HG03575 (cell line): ENCODE data around the gene L3MBTL3.
"Not testable (repeated sequence)": the region's sequence is repeated elsewhere in the genome, so short reads cannot be mapped to it uniquely, and the experiment has no call there.

Experiments used
- ATAC-seq: cut with Tn5 transposase; IDR thresholded peaks from one replicate; pipeline ENCODE4 v1.9.1; 2021; ENCODE audit not compliant: unreplicated experiment, insufficient number of reproducible peaks, low FRiP score; ENCODE audit errors: extremely low read depth

L3MBTL3 gene

DNA sequence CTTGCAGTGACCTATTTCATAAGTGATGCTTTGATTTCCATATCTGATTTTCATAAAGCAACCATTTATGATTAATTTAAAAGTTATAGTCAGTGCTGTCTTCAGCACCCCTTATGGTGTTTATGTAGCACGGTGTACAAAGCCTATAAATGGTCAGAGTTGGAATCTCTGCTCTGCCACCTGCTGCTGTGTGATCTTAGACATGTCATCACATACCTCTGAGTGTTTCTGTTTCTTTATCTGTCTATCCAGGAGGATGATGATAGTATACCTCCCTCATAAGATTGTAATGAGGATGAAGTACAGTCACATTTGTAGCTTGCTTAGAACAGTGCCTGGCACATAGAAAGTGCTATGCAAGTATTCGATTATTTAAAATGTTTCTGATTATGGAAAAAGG is 103.9 kb downstream of the L3MBTL3 start:
- ATAC-seq: no peak

DNA sequence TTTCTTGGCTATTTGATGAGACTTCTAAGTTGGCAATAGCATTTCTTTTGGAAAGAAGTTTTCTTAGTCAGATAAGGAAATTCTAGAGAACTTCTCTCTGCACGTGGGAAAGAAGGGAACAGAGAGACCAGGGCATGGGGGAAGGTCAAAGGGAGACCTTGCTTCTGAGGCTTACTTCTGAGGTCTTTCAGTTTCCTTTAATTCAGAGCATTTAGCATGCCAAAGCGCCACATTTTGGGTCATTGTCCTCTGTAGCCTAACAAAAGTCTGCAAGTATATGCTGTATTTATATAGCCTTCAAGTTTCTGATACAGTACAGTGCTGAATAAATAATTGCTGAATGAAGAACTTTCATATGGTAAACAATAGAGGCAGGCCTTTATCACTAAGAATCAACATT is 108.8 kb downstream of the L3MBTL3 start:
- no peak for ATAC-seq

DNA sequence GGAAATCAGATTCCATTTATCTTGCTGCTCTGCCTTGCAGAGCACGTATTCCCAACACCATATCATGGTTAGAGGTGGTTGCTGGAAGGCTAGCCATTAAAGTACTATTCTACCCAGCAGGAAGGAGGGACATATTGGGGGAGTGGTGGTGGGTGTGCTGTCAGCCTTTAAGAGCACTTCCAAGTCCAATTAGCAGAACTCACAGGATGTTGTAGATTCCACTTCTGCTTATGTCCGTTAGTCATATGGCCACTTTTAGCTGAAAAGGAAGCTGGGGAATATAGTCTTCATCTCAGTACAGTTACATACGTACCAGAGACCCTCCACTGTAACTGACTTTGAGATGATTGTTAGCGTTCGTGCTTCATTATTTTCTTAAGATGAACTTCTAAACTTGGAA is 109.9 kb downstream of the L3MBTL3 start:
- ATAC-seq: no peak

DNA sequence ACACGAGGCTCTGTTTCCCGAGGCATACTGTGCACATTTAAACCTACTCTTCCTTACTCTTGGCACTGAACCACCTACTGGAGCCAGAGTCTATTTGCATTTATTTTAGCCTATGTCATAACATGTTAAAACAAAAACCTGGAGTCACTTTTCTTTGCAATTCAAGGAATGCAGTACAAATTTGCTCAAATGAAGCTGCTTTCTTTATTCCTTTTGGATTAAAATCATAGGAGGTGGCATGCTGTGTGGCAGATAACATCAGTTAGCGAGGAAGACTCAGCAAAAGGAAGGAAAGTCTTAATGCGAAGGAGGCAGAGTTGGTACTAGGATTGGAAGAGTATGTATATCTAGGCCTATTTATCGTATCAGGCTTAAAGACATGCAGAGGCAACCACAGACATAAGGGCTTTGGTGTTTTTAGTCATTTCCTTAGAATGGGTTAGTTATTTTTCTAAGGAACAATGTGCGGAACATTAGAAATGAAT is 111.4 kb downstream of the L3MBTL3 start:
- ATAC-seq: no peak

DNA sequence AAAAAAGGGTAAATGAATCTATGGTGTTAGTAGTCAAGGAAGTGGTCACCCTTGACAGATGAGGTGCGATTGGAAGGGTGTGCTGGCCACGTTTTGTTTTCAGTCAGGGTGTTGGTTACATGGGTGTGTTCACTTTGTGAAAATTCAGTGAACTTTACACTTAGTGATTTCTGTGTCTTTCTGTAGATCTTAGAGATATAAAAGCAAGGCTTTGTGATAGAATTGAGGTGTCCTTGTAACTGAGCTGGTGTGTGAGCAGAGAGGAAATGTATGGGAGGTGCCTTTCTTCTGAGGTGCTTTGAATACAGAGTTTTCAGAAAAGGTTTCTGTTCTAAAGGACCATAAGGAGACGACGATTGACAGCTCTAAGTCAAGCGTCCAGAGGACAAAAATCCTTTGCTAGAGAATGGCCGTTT is 113.9 kb downstream of the L3MBTL3 start:
- peak; percentile 64 for ATAC-seq

DNA sequence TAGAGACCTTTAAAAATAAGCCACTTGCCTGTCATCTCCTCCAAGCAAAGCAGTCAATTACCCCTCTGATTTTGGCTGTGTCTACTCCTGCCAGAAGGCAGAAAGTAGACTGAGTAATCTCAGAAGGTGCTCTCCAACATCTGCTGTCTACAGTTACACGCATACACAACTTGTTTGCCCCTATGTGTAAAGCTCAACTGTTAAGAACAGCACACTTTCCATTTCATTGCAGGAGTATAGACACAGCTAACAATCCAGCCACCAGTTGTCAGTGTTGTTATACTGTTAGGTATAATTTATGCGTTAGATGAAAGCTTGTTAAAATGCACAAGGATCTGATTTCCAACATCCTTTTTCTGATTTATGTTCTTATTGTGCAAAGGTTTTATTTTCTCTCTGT is 116.2 kb downstream of the L3MBTL3 start:
- ATAC-seq: no peak

DNA sequence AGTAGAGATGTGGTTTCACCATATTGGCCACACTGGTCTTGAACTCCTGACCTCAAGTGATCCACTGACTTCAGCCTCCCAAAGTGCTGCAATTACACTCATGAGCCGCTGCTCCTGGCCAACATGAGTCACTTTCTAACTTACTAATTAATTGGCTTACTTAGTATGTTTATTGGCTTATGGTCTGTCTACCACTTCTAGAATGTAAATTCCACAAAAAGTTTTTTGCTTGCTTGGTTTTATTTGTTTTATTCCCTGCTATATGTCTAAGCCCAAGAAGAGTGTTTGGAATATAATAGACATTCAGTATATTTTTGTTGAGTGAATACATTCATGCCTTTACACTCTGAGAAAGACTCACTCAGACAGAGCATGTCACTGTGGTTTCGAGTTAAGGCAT is 118.4 kb downstream of the L3MBTL3 start:
- no peak for ATAC-seq

DNA sequence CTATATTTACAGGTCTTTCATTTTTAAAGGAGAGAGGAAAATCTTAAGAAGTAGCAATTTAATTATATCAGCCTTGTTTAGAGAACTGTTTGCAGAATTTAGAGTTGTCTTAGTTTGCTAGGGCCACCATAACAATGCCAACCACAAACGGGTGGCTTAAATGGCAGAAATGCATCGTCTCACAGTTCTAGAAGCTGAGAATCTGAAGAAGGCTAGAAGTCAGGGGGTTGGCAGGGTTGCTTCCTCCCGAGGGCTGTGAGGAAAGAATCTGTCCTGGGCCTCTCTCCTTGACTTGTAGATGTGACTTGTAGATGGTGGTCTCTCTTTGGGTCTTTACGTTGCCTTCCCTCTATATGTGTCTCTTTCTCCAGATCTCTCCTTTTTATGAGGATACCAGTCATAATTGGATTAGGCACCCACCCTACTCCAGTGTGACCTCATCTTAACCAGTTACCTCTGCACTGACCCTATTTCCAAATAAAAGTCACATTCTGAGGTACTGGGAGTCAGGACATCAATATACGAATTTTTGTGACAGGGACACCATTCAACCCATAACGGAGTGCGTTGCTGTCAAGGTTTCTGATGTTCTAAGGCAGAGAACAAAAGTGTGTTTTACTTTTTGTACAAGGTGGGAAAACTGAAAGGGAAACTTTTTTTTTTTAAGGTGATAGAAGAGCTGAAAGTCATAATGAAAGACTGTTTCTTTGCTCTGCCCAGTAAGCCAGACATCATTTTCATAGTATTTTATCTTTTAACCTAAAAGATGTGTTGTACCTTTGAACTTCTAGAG is 119.9 kb downstream of the L3MBTL3 start:
- no peak for ATAC-seq

DNA sequence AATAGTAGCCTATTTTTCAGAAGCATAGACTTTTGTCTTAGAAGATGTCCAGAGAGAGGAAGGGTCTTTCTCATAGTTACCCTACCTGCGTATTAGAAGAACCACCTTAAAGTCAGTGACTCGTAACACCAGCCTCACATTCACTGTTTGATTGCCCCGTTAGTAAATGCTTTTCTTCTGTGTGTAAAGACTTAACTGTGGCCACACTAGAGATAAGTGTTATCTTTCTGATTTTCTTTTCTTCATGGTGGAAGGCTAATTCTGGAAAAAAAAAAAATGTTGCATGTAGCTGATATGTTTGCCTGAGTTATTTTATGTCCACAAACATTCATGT is 120.5 kb downstream of the L3MBTL3 start:
- ATAC-seq: no peak

DNA sequence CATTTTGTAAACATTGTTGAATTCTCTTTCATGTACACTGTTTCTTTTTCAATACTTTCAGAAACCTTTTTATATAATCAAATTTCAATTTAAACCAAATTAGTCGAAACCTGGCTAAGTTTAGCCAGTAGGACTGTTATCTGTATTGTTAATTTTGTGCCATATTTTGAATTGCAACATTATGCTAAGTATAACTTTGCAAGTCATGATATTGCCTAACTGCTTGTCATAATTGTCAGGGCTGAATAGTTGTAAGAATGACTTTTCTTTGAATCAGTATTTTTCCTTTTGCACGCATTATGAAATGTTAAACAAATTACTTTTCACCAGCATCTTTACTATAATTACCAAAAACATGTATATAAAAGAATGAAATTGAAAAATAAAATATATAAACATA is 121.7 kb downstream of the L3MBTL3 start:
- no peak for ATAC-seq

DNA sequence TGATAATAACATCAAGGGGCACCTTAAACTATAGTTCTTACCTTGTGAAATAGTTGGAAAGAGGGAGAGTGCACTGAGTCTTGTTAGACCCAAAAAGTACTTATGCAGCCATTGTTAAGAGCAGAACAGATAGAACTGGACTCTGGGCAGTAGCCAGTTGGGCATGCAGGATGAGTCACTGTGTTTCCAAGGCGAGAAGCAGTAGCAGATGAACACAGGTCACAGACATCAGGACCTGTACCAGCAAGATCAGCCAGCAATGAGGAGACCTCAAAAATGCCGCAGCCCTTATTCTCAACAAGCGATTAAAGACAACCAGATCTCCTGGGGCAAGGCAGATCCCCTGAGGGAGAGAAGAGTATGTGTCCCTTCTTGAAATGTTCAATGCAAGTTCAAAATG is 125.3 kb downstream of the L3MBTL3 start:
- no peak for ATAC-seq

DNA sequence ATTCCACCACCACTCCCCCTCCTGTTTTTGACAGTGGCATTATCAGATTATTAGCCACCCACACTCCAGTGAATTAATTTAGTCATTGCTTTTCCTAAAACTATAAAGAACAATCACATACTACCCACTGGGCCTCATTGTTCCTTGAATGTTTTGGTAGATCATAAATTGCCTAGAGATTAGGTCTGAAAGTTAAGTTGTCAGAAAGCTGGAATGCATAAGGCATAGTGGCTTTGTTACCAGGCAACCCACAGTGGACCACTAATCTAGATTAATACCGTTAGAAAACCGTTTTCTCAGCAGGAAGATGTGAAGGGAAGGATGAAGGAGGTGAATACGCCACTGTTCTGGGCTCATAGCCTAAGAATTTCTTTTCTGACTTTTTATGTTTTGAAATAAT is 128.7 kb downstream of the L3MBTL3 start:
- no peak for ATAC-seq

DNA sequence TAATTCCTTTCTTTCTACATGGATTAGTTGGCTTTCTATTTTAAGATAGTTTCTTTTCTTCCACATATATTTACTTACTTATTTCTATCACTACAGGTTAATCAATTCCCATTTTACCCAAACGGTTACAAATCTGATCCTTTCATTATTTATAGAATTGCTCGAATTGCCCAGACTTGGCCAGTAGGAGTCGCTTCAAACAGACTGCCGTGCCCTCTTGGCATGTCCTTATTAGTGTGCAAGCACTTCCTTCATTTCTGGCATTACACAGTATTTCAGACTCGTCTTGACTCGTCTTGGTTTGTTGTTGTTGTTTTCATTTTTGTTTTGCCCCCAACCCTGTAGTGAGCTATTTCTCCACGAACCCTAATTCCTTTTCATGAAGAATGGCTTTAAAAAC is 129.8 kb downstream of the L3MBTL3 start:
- ATAC-seq: no peak

DNA sequence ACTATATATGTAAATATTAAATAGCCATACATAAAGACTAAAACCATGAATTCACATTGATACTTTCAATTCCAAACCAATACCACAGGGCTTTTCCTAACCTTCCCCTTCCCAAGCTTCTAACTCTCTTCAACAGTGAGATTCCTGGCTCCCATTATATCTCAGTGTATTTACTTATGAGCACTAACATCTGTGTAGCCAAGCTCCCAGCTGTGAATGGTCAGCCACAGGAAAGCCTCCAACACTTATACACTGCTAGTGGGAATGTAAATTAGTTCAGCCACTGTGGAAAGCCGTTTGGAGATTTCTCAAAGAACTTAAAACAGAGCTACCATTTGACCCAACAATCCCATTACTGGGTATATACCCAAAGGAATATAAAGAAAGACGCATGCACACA is 130.6 kb downstream of the L3MBTL3 start:
- not testable (repeated sequence) for ATAC-seq

DNA sequence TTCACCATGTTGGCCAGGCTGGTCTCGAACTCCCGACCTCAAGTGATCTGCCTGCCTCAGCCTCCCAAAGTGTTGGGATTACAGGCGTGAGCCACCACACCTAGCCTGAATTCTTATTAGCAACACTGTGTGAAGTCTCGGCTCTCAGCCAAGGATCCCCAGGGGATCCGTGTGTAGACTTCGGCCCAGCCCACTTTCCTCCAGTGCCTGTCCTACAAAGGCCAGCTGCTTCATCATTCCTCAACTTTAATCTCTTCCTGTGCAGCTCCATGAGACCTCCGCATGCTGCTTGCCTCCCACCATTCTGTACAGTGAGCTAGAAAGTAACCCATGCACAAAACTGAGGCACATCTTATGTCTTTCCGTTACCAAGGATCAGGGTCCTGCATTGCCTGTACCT is 132.5 kb downstream of the L3MBTL3 start:
- no peak for ATAC-seq

DNA sequence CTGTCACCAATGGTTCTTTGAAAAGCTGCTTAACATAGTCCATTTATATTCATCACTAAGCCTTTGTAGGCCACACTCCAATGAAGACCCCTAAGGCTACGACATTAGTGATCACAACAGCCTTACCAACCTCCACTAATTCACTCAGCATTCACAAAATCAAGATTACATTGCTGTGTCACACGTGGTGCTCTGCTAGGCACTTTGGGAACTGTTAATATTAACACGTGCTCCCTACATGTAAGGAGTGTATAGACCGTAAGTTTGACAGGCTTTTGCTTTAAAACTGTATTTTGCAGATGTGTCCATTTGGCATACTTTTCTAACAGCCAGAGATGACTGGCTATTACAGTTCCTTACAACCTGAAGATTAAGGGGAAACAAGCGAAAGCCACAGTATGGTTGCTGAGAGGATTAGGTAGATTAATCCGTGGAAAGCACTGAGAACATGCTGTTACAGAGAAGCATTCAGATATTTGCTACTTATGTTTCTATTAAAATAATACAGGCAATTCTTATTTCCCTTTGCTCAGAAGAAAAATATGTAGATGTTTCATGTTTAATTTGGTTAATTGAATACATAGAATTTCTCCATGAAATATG is 134.6 kb downstream of the L3MBTL3 start:
- ATAC-seq: no peak

DNA sequence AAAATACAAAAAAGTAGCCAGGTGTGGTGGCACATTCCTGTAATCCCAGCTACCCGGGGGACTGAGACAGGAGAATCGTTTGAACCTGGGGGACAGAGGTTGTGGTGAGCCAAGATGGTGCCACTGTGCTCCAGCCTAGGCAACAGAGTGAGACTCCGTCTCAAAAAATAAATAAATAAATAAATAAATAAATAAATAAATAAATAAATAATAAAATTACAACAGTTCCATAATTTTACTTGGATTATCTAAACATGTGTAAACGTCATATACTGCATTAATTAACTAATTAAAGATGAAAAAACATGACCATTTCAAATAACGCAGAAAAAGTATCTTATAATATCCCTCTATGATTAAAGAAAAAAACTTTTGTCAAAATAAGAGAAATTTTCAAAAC is 138.5 kb downstream of the L3MBTL3 start:
- ATAC-seq: no peak

DNA sequence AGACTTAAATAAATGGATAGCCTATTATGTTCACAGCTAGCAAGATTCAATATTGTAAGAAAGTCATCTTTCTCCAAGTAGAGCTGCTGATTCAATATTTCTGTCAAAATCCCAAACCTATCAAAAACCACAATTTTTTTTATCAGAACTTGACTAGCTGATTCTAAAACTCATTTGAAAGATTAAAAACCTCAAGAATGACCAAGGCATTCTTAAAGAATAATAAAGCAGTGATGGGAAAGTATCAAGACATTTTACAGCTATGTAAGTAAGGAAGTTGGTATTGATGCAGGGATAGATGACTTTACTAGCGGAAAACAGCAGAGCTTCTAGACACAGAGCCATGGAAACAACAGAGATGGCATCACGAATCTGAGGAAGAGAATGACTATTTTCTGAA is 139.7 kb downstream of the L3MBTL3 start:
- ATAC-seq: no peak

DNA sequence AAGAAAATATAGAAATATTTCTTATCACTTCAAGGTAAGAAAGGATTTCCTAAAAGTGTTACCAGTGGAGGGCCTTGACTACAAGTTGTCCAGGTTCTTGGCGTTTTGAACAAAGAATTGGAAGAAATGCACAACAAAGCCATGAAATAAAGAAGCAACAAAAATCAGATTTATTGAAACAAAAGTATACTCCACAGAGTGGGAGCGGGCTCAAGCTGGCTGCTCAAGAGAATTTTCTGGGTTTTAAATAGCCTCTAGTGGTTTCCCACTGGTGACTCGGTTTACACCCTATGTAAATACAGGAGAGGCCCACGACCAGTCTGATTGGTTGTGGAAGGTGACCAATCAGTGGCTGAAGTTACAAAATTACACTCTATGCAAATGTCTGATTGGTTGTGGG is 140.2 kb downstream of the L3MBTL3 start:
- no peak for ATAC-seq

DNA sequence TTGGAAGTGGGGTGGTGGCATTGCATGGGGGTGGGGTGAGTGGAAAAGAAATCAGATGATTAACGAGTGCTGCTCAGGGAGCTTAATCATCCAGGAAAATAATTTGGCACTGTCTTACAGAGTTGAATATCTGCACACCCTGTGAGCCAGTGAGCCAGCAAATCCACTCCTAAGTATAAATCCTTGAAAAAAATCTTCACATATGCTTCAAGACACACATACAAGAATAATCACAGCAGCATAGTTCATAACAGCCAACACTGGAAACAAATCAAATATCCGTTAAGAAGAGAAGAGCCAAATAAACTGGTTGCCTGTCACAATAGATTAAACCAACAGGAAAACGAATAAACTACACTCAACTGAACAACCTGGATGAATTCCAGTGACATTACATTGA is 141.6 kb downstream of the L3MBTL3 start:
- no peak for ATAC-seq
